NCI-H1417 (cell line): ENCODE data around the gene ERC2.
A peak's percentile ranks its signal among the peaks of the same experiment; 100 is the strongest.

Experiments
- DNase-seq, 3 experiments: peaks; one replicate each; lab custom pipeline; 2025; lab: John Stamatoyannopoulos, UW

The ERC2 gene

DNA sequence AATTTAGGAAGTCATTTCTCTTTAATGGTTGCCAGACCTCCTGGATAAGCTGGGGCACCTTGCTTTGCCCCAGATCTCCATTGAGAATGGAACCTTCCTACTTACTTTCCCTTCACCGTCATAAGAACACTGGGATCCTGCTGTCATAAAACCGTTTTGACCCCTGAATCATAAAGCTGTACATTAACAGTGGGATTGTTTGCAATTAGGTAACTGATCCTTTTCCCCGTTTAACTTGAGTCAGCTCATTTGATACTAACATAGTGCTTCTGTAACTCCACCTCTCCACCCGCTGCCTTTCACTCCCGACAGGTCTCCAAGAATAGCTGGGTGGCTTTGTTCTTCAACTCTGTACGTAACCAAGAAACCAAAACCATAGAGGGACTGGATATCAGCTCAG, 673.0 kb downstream of the ERC2 start:
- no peak for DNase-seq

DNA sequence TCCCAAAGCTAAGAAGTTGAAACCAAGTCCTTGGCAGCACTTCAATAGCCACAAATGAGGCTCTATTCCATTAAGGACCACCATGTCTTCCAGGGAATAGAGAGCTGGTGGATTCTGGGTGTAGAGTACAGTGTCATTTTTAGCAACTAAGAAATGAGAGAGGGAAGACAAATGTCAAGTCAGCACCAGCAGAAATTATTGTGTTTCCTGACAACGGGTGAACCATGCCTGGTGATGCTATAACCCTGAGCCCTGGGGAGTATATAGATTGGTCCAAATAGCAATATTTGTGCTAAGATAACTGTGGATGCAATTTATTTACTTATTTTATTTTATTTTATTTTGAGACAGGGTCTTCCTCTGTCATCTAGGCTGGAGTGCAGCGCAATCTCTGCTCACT, 675.5 kb downstream of the ERC2 start:
- DNase-seq, result no peak

DNA sequence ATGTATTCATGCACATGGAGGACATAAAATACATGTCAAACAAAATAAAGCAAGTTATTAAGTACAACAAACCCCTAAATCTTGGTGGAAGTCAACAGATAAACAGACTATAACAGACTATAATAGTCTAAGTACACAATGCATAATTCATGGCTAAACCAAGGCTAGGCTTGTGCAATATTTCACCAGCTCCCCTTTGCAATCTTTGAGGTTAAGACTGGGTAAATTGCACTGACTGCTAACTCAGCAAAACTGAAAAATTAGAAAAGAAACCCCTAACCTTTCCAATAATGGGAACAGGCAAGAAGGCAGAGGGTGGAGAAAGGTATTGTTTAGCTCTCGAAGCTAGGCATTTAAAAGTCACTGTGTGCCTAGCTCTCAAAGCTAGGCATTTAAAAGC, 676.3 kb downstream of the ERC2 start:
- no peak for DNase-seq

DNA sequence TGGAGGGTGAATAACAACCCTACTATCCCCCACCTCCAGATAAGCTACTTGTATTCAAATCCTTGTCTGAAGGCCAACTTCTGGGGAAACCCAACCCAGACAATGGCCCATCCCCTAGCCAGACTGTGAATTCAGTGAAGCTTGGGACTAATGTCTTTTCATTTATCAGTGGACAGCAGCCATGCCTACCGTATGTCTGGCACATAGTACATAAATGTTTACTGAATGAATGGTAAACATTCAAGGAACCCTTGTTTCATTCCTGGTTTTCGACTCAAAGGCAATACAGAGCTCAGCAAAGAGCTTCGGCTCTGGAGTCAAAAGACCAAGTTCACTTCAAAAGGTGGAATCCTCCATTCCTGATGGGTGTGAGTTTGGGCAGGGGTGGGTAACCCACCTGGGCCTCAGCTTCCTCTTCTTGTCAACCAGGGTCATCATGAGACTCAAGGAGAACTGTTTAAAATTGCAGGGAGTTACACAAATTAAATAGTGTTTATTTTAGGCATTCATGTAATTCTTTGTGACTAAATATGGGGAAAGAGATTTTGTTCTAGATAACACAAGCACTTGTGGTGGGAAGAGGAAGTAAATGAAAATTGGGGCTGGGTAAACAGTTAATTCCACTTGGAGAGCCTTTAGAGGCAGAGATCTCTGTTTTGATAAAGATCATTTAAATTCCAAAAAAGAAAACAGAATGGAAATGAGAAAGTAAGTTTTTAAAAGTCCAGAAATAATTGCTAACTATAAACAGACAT, 677.5 kb downstream of the ERC2 start:
- no peak for DNase-seq

DNA sequence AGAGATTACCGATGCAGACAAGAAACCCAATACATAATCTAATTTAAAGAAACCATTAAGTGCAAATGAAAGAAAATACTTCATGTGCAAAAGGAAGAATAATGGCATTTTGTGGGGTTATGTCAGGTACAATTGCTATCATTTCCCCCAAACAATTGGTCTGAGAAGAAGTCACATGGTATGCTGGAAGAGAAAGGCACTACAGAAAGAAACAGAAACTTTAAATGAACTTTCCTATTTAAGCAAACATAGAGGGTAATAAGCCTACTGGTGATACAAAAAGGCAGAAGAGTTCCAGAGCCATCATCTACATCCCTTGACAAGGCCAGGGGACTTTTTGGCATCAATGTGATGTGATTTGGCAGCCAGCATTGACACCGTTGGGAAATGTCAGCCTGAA, 678.8 kb downstream of the ERC2 start:
- DNase-seq, result no peak

DNA sequence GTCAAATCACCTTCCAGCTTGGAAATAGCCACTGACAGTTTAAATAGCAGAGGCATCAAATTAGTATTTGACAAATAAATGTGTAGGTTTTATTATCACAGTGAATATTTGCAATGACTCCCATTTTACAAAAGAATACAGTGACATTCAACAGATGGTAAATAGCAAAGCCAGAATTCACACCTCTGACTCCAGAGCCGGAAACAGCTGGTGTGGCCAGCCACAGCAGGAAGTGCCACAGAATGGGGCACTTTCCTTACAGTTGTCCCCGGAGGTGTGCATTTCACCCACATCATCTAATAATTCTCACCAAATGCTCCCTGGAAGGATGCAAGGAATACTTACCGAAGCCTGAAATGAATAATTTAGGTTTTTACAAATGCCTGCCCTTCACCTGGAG, 685.5 kb downstream of the ERC2 start:
- DNase-seq, result peak in 1 of 3 experiments; percentile 12

DNA sequence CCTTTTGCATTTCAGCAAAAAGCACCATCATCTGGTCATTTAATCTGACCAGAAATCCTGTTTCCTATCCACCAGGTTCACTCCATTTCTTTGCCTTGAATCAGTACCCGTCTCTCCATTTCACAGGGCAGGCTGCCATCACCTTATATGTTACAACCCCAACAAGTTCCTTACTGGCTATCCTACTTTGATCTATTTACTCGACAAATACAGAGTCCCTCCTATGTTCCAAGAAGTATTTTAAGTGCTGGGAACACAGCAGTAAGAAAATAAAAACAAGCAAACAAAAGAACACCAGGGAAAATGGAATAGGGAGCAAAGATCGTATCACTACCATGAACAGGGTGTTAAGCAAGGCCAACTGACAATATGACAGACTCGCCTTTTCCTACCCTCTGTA, 685.9 kb downstream of the ERC2 start:
- DNase-seq, result no peak

DNA sequence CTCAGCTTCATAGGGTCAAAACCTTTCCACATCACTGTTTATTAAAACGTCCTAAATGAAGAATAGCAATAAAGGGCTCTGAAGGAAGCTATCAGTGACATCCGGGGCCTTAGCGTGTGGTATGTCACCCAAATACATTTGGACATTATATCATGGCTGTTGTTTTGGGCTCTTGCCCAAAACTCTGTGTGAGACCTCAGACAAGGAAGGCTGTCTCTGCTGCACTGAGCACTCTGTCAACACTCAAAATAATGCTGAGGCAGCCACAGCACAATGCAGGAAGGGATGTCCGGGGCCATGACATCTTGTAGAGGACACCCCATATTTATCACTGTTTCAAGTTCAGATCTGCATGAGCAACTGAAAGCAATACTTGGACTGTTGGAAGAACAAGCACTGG, 687.4 kb downstream of the ERC2 start:
- DNase-seq, result no peak

DNA sequence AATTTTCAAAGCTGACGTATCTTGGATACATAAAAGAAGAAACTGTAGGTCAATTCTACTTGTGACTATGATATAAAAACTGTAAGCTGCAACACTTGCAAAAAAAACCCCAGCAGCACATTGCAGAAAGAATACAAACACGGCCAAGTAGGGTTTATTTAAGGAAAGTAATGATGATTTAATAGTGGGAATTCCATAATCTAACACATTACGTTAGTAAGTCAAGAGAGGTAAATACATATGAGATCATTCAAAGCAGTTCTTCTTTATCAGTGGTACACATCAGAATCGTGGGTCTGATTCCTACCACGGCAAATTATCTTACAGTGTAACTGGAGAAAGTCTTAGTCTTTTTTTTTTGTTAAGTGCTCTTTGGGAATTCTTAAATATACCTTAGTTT, 688.7 kb downstream of the ERC2 start:
- no peak for DNase-seq

DNA sequence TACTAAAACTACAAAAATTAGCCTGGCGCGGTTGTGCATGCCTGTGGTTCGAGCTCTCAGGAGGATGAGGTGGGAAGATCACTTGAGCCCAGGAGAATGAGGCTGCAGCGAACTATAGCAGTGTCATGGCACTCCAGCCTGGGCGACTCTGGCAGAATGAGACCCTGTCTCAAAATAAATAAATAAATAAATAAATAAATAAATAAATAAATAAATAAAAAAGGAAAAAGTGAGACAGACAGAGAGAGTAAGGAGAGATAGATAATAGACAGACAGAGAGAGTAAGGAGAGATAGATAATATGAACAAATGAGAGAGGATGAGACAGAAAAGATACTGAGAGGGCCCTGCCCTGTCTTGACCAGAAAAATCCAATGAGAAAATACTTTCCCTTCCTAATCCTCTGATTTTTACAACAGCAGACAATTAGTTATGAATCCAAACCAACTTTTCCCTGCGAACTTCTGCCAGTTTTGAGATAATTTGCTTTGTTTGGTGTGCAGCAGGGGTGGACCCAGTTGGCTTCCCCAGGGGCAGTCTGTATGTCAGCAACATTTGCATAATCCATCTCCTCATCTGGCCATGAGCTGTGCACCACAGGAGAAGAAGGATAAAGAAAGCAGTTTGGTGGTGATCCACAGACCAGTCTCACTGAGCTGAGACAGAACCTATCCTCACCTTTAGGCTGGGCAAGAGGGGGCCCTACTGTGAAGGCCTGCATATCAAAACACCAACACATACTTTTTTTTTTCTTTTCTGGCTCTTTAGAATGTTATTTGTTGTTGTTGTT, 692.7 kb downstream of the ERC2 start:
- DNase-seq, result no peak

DNA sequence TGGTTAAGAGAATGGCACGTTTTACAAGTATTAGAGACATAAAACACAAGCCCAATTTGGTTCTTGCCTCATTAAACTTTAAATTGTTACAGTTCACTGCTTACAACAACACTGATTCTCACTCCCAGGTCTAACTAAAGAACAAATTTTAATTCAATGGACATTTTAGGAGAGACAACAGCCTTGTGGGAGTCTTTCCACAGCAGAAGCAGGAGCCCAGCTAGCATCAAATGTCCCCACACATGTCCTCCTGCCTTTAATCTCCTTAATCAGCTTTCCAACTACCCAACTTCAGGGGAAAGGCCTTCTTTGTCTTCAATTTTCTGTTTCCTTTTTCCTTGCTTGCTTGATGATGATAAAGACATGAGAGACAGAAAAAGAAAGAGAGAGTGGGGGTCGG, 693.4 kb downstream of the ERC2 start:
- no peak for DNase-seq

DNA sequence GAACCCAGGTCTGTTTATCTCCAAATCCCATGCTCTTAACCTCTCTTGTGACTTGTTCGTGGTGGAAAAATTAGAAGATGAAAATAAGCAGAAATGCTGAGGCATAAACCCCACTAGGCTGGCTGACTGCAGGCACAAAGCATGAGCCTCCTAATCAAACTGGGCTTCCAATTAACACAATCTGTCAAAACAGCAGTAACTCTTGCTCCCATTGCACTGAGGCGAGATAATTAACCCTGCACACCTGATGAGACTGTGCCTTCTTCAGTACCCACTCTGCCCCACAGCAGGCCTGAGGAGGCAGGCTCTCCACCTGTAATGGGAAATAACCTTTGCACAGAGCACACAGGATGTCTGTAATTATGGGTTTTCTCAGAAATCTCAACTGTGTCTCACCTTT, 696.8 kb downstream of the ERC2 start:
- peak in 2 of 3 experiments; percentile 49 to 80 for DNase-seq

DNA sequence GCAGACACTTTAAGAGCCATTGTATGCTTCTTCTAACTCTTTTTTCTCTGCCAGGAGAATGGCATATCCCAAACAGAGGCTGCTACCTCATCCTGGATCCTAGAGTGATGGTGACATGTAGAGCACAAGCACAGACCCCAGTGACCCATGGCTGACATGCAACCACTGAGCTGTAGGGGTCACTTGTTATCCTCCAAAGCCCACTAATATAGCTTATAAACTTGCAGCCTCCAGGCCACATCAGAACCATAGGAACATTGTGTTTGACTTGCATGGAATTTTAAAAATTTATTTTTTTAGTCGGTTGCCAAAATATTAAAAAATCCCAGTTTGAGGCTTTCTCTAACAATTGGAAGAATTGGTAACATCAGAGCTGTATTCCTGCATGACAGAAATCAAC, 698.2 kb downstream of the ERC2 start:
- no peak for DNase-seq

DNA sequence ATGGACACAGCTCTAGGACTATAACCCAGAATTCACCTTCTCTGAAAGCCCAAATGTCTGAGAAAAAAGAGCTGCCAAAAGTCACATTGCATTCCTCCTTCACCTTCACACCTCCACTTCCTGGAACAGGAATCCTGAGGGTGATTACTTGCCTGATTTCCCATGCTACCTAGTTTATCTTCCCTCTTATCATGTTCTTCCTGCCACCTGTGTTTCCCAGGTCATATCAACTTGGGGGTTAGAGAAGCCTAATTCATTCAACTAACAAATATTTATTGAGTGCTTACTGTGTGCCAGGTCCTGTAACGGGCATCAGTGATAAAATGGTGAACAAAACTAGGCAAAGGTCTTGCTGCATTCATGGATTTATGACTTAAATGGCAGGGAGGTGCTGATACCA, 701.5 kb downstream of the ERC2 start:
- no peak for DNase-seq

DNA sequence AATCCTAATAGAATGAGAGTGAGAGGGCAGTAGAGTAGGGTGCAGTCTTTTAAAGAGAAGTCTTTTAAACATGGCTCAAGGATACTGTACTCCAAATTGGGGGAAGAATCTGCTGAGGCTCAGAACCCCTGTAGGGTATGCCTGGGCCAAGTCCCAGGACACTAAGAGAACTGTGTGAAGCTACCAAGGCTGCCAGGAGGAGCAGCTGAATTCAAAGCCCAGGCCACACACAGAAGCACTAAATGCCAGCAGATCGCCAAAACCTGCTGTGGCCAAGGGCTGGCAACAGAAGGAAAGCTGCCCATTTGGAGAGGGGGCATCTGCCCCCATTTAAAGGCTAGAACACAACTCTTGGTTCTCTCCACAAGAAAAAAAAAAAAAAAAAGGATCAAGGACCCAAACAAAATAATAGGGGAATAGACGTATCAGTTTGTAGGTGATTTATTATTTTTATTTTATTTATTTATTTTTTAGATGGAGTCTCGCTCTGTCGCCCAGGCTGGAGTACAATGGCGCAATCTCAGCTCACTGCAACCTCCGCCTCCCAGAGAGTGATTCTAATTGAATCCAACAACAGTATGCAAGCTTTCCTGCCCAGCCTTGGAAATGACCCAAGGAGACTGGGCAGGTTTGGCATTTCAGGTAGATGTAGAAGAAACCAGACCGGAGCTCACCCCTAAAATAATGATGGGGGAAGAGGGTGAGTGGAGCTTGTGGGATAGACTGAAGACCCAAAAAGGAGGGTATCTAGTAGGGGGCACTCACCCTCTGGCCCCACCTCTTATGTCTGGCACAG, 702.2 kb downstream of the ERC2 start:
- DNase-seq, result no peak

DNA sequence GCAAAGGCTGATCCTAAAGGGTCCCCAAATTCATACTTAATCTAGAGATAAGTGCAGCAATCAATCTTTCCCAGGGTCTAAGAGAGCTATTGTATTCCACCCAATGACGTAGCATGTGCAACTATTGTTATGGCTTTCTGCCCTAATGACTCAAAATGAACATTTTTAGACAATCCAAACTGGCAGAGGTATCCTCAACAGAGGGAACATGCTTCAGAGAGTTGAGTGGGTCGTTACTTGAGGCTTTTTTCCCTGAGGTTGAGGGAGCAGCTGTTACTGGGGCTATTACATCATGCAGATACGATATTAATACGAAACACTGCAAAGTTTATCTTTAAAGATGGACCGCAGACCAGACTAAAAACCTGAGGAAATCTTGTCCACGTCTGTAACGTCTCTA, 702.9 kb downstream of the ERC2 start:
- no peak for DNase-seq

DNA sequence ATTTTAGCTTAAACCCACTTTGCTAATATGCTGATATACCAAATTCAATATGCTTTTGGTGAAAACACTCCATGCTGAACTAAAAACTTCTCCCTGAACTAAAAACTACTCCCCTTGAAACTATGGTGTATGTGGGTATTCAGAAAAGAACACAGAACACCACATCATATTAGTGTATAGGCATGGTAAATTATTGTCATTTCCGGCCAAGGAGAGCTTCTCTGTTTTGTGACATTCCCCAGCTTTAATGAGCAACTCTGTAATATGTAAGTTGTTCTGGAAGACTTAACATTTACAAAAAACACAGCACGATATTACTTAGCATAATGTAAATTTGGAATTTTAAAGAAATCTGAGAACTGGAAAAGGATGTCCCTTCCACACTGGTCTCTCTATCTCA, 711.3 kb downstream of the ERC2 start:
- DNase-seq, result no peak

DNA sequence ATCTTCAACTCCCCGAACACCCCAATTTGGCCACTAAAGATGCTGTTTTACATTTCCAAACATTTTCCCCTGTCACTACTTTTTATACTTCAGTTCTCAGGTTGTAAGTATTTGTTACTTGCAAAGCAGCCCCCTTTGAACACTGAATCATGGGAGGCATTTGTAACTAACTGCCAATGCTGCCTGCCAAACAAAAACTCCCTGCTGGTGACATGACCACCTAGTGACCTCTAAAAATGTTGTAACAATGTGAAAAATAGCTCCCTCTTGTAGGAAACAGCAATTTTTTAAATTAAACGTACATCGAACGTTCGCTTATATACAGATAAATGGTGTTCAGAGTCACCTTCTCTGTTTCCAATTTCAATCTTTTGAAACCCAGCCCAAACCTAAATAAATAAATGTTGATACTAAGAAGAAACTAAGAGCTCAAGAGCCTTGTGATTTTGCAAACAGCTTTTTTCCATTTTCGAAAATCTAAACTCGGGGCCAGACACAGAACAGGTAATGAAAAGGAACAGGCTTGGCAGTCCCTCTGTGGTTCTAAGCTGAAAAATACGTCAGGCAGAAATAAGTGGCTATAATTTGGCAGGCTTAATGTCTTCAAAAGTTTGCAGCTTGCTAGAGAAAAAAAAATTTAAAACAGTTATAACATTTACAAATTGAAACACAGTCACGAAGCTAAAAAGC, 712.6 kb downstream of the ERC2 start:
- no peak for DNase-seq

DNA sequence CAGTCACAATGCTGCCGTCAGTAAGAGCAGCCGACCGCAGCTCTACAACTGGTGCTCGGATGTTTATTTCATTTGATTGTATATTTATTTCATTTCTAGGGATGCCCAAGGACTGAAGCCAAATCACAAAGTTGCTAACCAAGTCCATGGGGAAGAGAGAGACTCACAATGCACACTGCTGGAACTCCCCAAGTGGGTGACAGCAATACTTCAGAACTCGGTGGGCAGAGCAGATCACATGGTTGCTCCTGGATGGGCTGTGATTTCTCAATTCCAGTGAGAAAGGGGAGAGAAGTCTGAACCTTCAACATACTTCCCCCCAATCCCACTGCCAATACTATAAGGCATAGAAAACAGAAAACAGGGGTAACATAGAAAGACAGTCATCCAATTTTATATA, 715.4 kb downstream of the ERC2 start:
- no peak for DNase-seq

DNA sequence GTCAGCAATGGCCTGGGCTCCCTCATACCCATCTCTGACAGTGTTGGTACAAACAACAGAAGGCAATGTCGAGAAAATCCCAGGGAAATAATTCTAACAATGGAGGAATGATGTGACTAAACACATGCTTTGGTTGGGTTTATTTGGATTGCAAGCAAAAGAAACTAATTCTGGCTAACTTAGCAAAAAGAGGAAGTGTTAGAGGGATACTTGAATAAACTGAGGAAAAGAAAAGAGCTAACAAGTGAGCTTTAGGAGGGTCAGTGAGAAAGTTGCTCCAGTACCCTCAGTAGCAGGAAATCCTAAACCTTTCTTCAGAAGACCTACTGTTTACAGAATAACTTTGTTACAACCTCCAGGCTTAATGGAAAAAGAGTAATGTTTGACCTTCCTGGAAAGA, 716.5 kb downstream of the ERC2 start:
- DNase-seq, result no peak

DNA sequence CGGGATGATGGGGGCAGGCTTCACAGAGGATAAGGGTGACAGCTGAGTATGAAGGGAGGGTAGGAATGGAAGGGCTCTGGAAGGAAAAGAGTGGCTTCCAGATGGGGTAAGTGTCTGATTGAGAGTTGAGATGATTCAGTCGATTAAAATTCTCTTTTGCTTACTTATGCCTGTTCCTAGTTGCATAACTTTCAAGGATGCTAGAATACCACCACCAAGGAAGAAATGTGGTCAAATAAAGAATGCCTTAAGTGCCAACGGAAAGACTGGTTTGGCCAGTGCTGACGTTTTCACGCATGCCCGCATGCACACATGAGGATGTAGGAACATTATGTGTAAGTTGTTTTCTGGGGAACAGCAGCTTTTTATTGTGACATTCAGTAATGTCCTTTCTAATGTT, 717.7 kb downstream of the ERC2 start:
- no peak for DNase-seq

DNA sequence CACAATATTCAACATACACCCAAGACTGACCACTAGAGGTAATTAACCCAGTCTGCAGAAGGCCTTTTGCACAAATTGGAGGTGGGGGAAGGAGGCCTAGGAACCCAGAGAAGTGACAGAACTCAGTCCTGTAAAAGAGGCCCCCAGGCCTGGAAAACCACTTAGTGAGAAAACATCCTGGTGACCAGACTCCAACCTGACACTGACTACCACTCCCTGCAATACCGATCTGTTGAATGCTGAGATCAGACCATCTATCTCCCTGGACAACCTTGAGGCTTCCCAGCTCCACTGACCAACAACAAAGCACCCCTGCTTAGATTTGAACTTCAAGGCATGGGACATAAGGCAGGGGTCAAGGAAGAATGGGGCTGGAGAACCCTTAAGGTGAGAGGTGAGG, 719.2 kb downstream of the ERC2 start:
- DNase-seq, result no peak
